Thymus (tissue), 11 donors: Measurements from ENCODE around the gene PXDN. TPM values are rescaled to one million over a fixed set of nuclear protein-coding genes. Genes with fewer than 3 reads are reported as not detected.

Source experiments
- DNase-seq, 9 donors: peaks; one replicate each; pipeline ENCODE4 v3.0.0-alpha.2; 2013; ENCODE audit warnings: low spot score in 9 of 9, low read depth in 6 of 9, missing footprints in 1 of 9
- H3K27ac ChIP-seq, 2 donors: one replicate each; pipeline ENCODE4 v1.5.1; 2013; ENCODE audit warnings: control low read depth in 1 of 2, low read depth in 1 of 2, low read length in 1 of 2, mild to moderate bottlenecking in 1 of 2, moderate library complexity in 1 of 2
- H3K27me3 ChIP-seq, 2 donors: one replicate each; pipeline ENCODE4 v1.5.1; 2013; ENCODE audit warnings: low read length in 1 of 2; ENCODE audit not compliant: control insufficient read depth in 2 of 2, insufficient read depth in 1 of 2
- H3K36me3 ChIP-seq, 2 donors: one replicate each; pipeline ENCODE4 v1.5.1; 2013; ENCODE audit warnings: low read length in 1 of 2, mild to moderate bottlenecking in 1 of 2, moderate library complexity in 1 of 2; ENCODE audit not compliant: control insufficient read depth in 2 of 2, insufficient read depth in 2 of 2
- H3K4me1 ChIP-seq, 2 donors: one replicate each; pipeline ENCODE4 v1.5.1; 2013; ENCODE audit warnings: low read length in 2 of 2; ENCODE audit not compliant: control insufficient read depth in 2 of 2, insufficient read depth in 2 of 2
- H3K4me3 ChIP-seq, 2 donors: one replicate each; pipeline ENCODE4 v1.5.1; 2013; ENCODE audit warnings: low read length in 2 of 2, control low read depth in 1 of 2, mild to moderate bottlenecking in 1 of 2
- H3K9me3 ChIP-seq, 2 donors: one replicate each; pipeline ENCODE4 v1.5.1; 2013; ENCODE audit warnings: low read length in 1 of 2, mild to moderate bottlenecking in 1 of 2; ENCODE audit not compliant: control insufficient read depth in 2 of 2, insufficient read depth in 1 of 2
- WGBS: extraction: QIAGEN DNeasy Blood & Tissue Kit; methylation state at CpG from one replicate; pipeline ENCODE4 v1.1.7; 2013; 5-methylcytosine and 5-hydroxymethylcytosine counted together
- polyA plus RNA-seq: library from polyadenylated mRNA; stranded (reverse); fragments of 200-250 nt; gene quantifications from one replicate; pipeline ENCODE4 v1.2.3, GENCODE V29; 2013
- total RNA-seq: library from RNA; stranded (reverse); fragments of 120-200 nt; gene quantifications from one replicate; pipeline ENCODE4 v1.2.4, GENCODE V29; 2013
- donor health status: healthy.

PXDN gene
- total and polyA plus RNA-seq, 2 donors, result 3.1 to 6.4 TPM

- DNase-seq, result no peak
- Histone ChIP-seq H3K4me1 (no peaks in the 10 kb centered on the region), H3K27me3 (peaks cover 36 to 48% of the 10 kb centered on the region in 2 donors), H3K4me3 (no peak overlapping the region), H3K9me3 (no peaks in the 10 kb centered on the region), H3K27ac (no peak overlapping the region), H3K36me3 (no peaks in the 10 kb centered on the region)
- WGBS, result 51% methylated on average over 26 of the region's 26 CpGs
Measured at GRCh38 chr2:1745171-1746023, 1.1 kb upstream of the PXDN start.

GRCh38 chr2:1744151-1744445 lies 217 bp downstream of the PXDN start:
- Histone ChIP-seq H3K4me3 (peak overlapping the region in 1 of 2 donors; percentile 23), H3K27ac (no peak overlapping the region), H3K36me3 (no peaks in the 10 kb centered on the region), H3K9me3 (no peaks in the 10 kb centered on the region), H3K27me3 (peaks cover 36 to 48% of the 10 kb centered on the region in 2 donors), H3K4me1 (no peaks in the 10 kb centered on the region)
- DNase-seq, result peak in 1 of 9 donors; percentile 30
- 1% methylated on average over 33 of the region's 33 CpGs for WGBS

GRCh38 chr2:1743396-1744150 lies 742 bp downstream of the PXDN start:
- H3K4me1 ChIP-seq, result no peaks in the 10 kb centered on the region

GRCh38 chr2:1742681-1743395 lies 1.5 kb downstream of the PXDN start:
- H3K27me3 ChIP-seq, result peaks cover 36 to 48% of the 10 kb centered on the region in 2 donors
- no peaks in the 10 kb centered on the region for H3K36me3 ChIP-seq
- H3K27ac ChIP-seq, result peak overlapping the region; percentile 8 to 66
- DNase-seq, result peak in 1 of 9 donors; percentile 52
- peak overlapping the region; percentile 19 to 27 for H3K4me3 ChIP-seq
- 5% methylated on average over 54 of the region's 54 CpGs for WGBS
- H3K9me3 ChIP-seq, result no peaks in the 10 kb centered on the region
- no peaks in the 10 kb centered on the region for H3K4me1 ChIP-seq

More at GRCh38 chr2:1743396-1744150, 742 bp downstream of the PXDN start:
- H3K9me3 ChIP-seq, result no peaks in the 10 kb centered on the region
- peaks cover 36 to 48% of the 10 kb centered on the region in 2 donors for H3K27me3 ChIP-seq
- no peaks in the 10 kb centered on the region for H3K36me3 ChIP-seq
- 2% methylated on average over 69 of the region's 71 CpGs for WGBS
- peak overlapping the region in 1 of 2 donors; percentile 66 for H3K27ac ChIP-seq
- DNase-seq, result peak in 1 of 9 donors; percentile 31
- H3K4me3 ChIP-seq, result peak overlapping the region; percentile 23 to 27

GRCh38 chr2:1742301-1742680 lies 2.0 kb downstream of the PXDN start:
- no peaks in the 10 kb centered on the region for H3K9me3 ChIP-seq
- no peak for DNase-seq
- H3K27ac ChIP-seq, result peak overlapping the region in 1 of 2 donors; percentile 41
- no peak overlapping the region for H3K4me3 ChIP-seq
- no peaks in the 10 kb centered on the region for H3K4me1 ChIP-seq
- 94% methylated on average over 13 of the region's 13 CpGs for WGBS
- H3K27me3 ChIP-seq, result peaks cover 36 to 48% of the 10 kb centered on the region in 2 donors
- no peaks in the 10 kb centered on the region for H3K36me3 ChIP-seq

GRCh38 chr2:1741851-1742250 lies 2.5 kb downstream of the PXDN start:
- Histone ChIP-seq H3K27me3 (peaks cover 36 to 46% of the 10 kb centered on the region in 2 donors), H3K4me3 (no peak overlapping the region), H3K27ac (no peak overlapping the region), H3K9me3 (no peaks in the 10 kb centered on the region), H3K36me3 (no peaks in the 10 kb centered on the region), H3K4me1 (no peaks in the 10 kb centered on the region)
- no peak for DNase-seq
- WGBS, result 96% methylated on average over 14 of the region's 14 CpGs

GRCh38 chr2:1740716-1741589 lies 3.4 kb downstream of the PXDN start:
- no peak overlapping the region for H3K4me3 ChIP-seq
- no peaks in the 10 kb centered on the region for H3K4me1 ChIP-seq
- no peak for DNase-seq
- 92% methylated on average over 24 of the region's 24 CpGs for WGBS
- no peaks in the 10 kb centered on the region for H3K36me3 ChIP-seq
- H3K9me3 ChIP-seq, result no peaks in the 10 kb centered on the region
- no peak overlapping the region for H3K27ac ChIP-seq
- peaks cover 36 to 42% of the 10 kb centered on the region in 2 donors for H3K27me3 ChIP-seq

GRCh38 chr2:1739961-1740715 lies 4.2 kb downstream of the PXDN start:
- no peak overlapping the region for H3K27ac ChIP-seq
- peaks cover 32 to 34% of the 10 kb centered on the region in 2 donors for H3K27me3 ChIP-seq
- no peaks in the 10 kb centered on the region for H3K36me3 ChIP-seq
- H3K4me1 ChIP-seq, result no peaks in the 10 kb centered on the region
- no peak overlapping the region for H3K4me3 ChIP-seq
- WGBS, result 93% methylated on average over 22 of the region's 22 CpGs
- DNase-seq, result no peak
- no peaks in the 10 kb centered on the region for H3K9me3 ChIP-seq
